DND-41 (cell line): Measurements from ENCODE around the gene LINGO3.
A peak's percentile ranks its signal among the peaks of the same experiment; 100 is the strongest.

ENCODE experiments used
- ATAC-seq: fragments of 200-7000 bp; cut with Tn5 transposase; 3 replicates; pipeline ENCODE4 v1.9.1; 2021; ENCODE audit warnings: low read depth; ENCODE audit not compliant: insufficient read depth
- DNase-seq: peaks from one replicate; pipeline ENCODE4 v3.0.0-alpha.2; 2020
- H2AFZ ChIP-seq: 2 replicates; pipeline ENCODE4 v1.6.0; 2012; ENCODE audit warnings: low read depth, low read length
- H3K27ac ChIP-seq: 2 replicates; pipeline ENCODE4 v1.5.1; 2012; ENCODE audit warnings: low read length, inconsistent platforms
- H3K27me3 ChIP-seq: fragments of 200-600 bp; sonication (generic); 2 replicates; pipeline ENCODE4 v1.6.0; 2012; ENCODE audit warnings: low read length, mild to moderate bottlenecking, inconsistent platforms; ENCODE audit not compliant: insufficient read depth, poor library complexity
- H3K36me3 ChIP-seq: 2 replicates; pipeline ENCODE4 v1.5.1; 2012; ENCODE audit warnings: low read length, inconsistent platforms; ENCODE audit not compliant: insufficient read depth
- H3K4me1 ChIP-seq: 2 replicates; pipeline ENCODE4 v1.5.1; 2012; ENCODE audit warnings: mild to moderate bottlenecking, low read length; ENCODE audit not compliant: insufficient read depth
- H3K4me2 ChIP-seq: 2 replicates; pipeline ENCODE4 v1.6.0; 2012; ENCODE audit warnings: mild to moderate bottlenecking, moderate library complexity, low read length, inconsistent platforms; ENCODE audit not compliant: insufficient read depth
- H3K4me3 ChIP-seq, 2 experiments: fragments of 200-600 bp in 1 of 2; shearing (Covaris generic) in 1 of 2; 2 replicates each; pipeline ENCODE4 v1.5.1; 2012 to 2016; ENCODE audit warnings: inconsistent platforms in 2 of 2, low read length in 2 of 2, mild to moderate bottlenecking in 2 of 2, low read depth in 1 of 2, moderate library complexity in 1 of 2
- H3K79me2 ChIP-seq: 2 replicates; pipeline ENCODE4 v1.6.0; 2012; ENCODE audit warnings: low read length, inconsistent platforms; ENCODE audit not compliant: insufficient read depth
- H3K9ac ChIP-seq: 2 replicates; pipeline ENCODE4 v1.6.0; 2012; ENCODE audit warnings: low read depth, mild to moderate bottlenecking, inconsistent platforms, low read length, moderate library complexity
- H3K9me3 ChIP-seq: 2 replicates; pipeline ENCODE4 v1.5.1; 2012; ENCODE audit warnings: low read length, moderate library complexity, mild to moderate bottlenecking, inconsistent platforms; ENCODE audit not compliant: insufficient read depth, severe bottlenecking
- H4K20me1 ChIP-seq: 2 replicates; pipeline ENCODE4 v1.6.0; 2012; ENCODE audit warnings: low read length; ENCODE audit not compliant: insufficient read depth
- EZH2 ChIP-seq: IDR thresholded peaks from 3 replicates; pipeline ENCODE4 v1.6.1; 2012; ENCODE audit warnings: borderline replicate concordance, low read depth, mild to moderate bottlenecking, moderate library complexity, low read length, inconsistent platforms; ENCODE audit not compliant: severe bottlenecking
- TF ChIP-seq, protein P1 (sequence below): IDR thresholded peaks from 2 replicates; pipeline ENCODE4 v1.5.1; 2012; ENCODE audit warnings: borderline replicate concordance, low read length, moderate library complexity, mild to moderate bottlenecking; ENCODE audit not compliant: poor library complexity, severe bottlenecking; ENCODE audit errors: extremely low read depth

The LINGO3 gene

DNA sequence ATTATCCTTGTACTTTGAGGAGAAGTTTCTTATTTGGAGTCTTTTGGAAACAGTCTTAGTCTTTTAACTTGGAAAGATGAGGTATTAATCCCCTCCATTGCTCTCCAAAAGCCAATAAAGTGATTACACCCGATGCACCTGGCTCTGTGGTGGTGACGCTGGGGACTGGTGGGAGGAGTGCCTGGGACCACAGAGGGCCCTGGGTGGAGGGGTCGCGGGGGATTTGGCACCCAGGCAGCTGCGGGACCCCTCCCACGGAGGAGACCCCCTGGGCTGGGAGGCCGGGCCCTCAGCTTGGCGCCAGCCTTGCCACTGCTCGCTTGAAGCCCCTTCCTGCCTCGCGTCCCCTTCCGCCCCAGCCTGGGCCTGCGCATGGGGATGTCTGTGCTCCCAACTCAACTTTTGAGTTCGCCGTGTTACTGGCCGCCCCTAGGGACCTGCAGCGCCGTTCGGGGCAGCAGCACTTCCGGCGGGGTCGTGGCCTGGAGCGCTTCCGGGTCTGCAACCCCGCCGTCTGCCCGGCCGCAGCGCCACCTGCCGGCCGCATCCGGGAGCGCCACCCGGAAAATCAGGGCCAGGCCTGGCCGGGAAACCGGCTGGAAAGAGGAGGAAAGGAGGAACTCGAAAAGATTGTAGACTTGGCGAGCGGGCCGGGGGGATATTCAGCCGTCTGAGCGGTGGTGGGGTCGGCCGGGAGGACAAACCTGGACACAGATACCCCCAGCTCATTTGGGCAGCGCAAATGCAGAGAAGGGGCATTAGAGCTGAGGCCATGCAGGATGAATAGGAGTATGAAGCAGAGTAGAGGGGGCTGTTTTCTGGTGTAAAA lies 34.4 kb downstream of the LINGO3 start:
- H3K36me3 ChIP-seq = peaks cover 58% of the 10 kb centered on the region
- peaks cover 68% of the 10 kb centered on the region for H3K79me2 ChIP-seq
- peak overlapping the region; percentile 84 for H3K4me2 ChIP-seq
- H3K9me3 ChIP-seq = no peaks in the 10 kb centered on the region
- peak overlapping the region; percentile 73 for H3K27ac ChIP-seq
- no peaks in the 10 kb centered on the region for H3K27me3 ChIP-seq
- no peak overlapping the region for H2AFZ ChIP-seq
- peaks cover 39% of the 10 kb centered on the region for H3K4me1 ChIP-seq
- peak overlapping the region; percentile 21 to 100; a peak in 3 of 4 replicates for H3K4me3 ChIP-seq
- H4K20me1 ChIP-seq = peaks cover 68% of the 10 kb centered on the region
- TF ChIP-seq, protein P1, sequence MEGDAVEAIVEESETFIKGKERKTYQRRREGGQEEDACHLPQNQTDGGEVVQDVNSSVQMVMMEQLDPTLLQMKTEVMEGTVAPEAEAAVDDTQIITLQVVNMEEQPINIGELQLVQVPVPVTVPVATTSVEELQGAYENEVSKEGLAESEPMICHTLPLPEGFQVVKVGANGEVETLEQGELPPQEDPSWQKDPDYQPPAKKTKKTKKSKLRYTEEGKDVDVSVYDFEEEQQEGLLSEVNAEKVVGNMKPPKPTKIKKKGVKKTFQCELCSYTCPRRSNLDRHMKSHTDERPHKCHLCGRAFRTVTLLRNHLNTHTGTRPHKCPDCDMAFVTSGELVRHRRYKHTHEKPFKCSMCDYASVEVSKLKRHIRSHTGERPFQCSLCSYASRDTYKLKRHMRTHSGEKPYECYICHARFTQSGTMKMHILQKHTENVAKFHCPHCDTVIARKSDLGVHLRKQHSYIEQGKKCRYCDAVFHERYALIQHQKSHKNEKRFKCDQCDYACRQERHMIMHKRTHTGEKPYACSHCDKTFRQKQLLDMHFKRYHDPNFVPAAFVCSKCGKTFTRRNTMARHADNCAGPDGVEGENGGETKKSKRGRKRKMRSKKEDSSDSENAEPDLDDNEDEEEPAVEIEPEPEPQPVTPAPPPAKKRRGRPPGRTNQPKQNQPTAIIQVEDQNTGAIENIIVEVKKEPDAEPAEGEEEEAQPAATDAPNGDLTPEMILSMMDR = peak; percentile 98
- no peak for TF ChIP-seq EZH2
- peak; percentile 77 for ATAC-seq
- peak; percentile 94 for DNase-seq
- H3K9ac ChIP-seq = peak overlapping the region; percentile 100

- ATAC-seq (no peak), DNase-seq (no peak)
- peak overlapping the region; percentile 100 for H3K9ac ChIP-seq
- peaks cover 74% of the 10 kb centered on the region for H3K79me2 ChIP-seq
- peaks cover 63% of the 10 kb centered on the region for H4K20me1 ChIP-seq
- H3K9me3 ChIP-seq = no peaks in the 10 kb centered on the region
- peaks cover 57% of the 10 kb centered on the region for H3K36me3 ChIP-seq
- no peaks in the 10 kb centered on the region for H3K27me3 ChIP-seq
- no peak for TF ChIP-seq EZH2
- TF ChIP-seq, protein P1 = no peak
- peak overlapping the region; percentile 84 for H3K4me2 ChIP-seq
- peak overlapping the region; percentile 99 for H3K27ac ChIP-seq
- peaks cover 44% of the 10 kb centered on the region for H3K4me1 ChIP-seq
- H2AFZ ChIP-seq = no peak overlapping the region
- peak overlapping the region; percentile 100; a peak in 3 of 4 replicates for H3K4me3 ChIP-seq
Observed at GRCh38 chr19:2271234-2272103, 36.5 kb downstream of the LINGO3 start.

DNA sequence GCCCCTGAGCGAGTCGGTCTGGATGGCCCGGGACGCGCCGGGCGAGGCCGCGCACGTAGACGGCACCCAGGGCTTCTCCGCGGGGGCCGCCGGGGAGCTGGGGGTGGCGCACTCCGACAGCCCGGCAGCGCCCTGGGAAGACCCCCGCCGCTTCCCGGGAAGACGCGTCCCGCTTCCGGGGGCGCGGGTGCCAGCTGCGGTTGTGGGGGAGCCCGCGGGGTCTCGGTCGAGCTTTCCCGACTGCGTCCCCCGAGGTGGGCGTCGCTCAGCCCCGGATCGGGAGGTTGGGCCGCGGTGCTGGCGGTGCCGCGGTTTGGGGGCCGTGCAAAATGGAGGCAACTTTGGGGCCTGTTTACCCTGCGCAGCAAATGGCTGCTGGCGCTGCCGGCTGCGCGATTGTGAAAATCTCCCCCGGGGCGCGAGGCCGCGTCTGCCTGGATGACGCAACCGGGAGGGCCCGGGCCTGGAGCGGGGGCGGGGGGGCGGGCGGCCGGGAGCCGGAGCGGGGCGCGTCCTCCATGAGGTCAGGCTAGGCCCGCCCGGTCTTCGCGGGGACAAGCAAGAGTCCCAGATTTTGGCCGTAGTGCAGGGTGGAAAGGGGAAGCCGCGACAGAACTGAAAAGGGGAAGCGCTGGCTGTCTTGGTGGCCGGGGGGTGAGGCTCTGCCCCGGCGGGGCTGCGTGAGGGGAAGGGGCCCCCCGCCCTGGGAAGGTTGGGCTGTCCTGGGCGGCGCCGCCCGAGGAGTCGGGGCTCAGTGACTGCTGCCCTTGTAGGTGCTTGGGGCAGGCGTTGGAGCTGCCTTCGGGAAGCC lies 37.3 kb downstream of the LINGO3 start:
- TF ChIP-seq, protein P1 = no peak
- H4K20me1 ChIP-seq = peaks cover 57% of the 10 kb centered on the region
- peaks cover 71% of the 10 kb centered on the region for H3K79me2 ChIP-seq
- H3K4me1 ChIP-seq = peaks cover 44% of the 10 kb centered on the region
- peak overlapping the region; percentile 84 for H3K4me2 ChIP-seq
- peak overlapping the region; percentile 99 for H3K27ac ChIP-seq
- H3K9me3 ChIP-seq = no peaks in the 10 kb centered on the region
- H3K27me3 ChIP-seq = no peaks in the 10 kb centered on the region
- H2AFZ ChIP-seq = no peak overlapping the region
- peak overlapping the region; percentile 100 for H3K9ac ChIP-seq
- peaks cover 51% of the 10 kb centered on the region for H3K36me3 ChIP-seq
- DNase-seq = peak; percentile 78
- H3K4me3 ChIP-seq = peak overlapping the region; percentile 100
- ATAC-seq = peak; percentile 16; the same call in 2 of the 3 replicates
